Measurements from ENCODE around the gene IGBP1. TPM values are rescaled to one million over a fixed set of nuclear protein-coding genes. Genes with fewer than 3 reads are reported as not detected.

Gene IGBP1
- total RNA-seq, 2 donors from 2014 or later, result 45.0 to 46.5 TPM

DNA sequence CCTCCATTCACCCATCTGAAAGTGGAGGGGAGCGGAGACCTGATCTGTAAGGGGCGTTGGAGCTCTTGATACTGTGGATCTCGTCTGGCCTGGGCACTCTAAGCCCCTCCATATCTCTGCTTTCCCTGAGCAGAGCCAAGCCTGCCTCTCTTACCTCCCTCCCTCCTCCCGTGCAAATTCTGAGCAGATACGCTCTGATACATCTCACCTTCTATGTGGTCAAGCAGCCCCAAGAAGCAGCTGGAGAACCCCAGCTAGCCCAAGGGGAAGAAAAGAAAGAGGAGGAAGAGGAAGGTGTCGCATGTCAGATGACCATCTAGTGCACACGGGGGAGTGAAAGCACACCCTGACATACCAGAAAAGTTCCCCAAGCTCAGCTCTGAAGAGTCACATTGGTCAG, 42.1 kb downstream of the IGBP1 start:
- no peaks in the 10 kb centered on the region for H3K36me3 ChIP-seq (ENCODE audit: control insufficient read depth, insufficient read depth, low read length)
- peaks cover 53% of the 10 kb centered on the region for H3K9me3 Mint-ChIP-seq
- no peaks in the 10 kb centered on the region for H3K36me3 Mint-ChIP-seq (ENCODE audit: low read depth)
- no peak for TF ChIP-seq CTCF (conservative IDR thresholded peaks at IDR 0.05)
- H3K9ac ChIP-seq (ENCODE audit: extremely low read depth, low read length, poor library complexity, severe bottlenecking), result no peak overlapping the region
- peaks cover 14% of the 10 kb centered on the region for H3K4me1 Mint-ChIP-seq
- H3K4me3 ChIP-seq (ENCODE audit: low read length), result no peak overlapping the region
- no peaks in the 10 kb centered on the region for H3K27me3 ChIP-seq (ENCODE audit: control insufficient read depth, insufficient read depth, low read length, poor library complexity, severe bottlenecking)
- no peak overlapping the region for H3K27ac ChIP-seq (ENCODE audit: low read depth, low read length)
- WGBS, 2 experiments (ENCODE audit: insufficient coverage in 1 of 2, insufficient read length in 1 of 2), result 96% methylated on average over 7 of the region's 7 CpGs; no CpG with 5 or more reads in 1 of the 2 experiments
- H3K4me1 ChIP-seq (ENCODE audit: control insufficient read depth, insufficient read depth, low read length), result no peaks in the 10 kb centered on the region
- no peak overlapping the region for H3K27ac Mint-ChIP-seq
- H3K9me3 ChIP-seq (ENCODE audit: control insufficient read depth, low read length), result no peaks in the 10 kb centered on the region
- DNase-seq, result no peak
- no peaks in the 10 kb centered on the region for H3K27me3 Mint-ChIP-seq (ENCODE audit: insufficient read depth)
- H3K4me3 Mint-ChIP-seq, result no peak overlapping the region

DNA sequence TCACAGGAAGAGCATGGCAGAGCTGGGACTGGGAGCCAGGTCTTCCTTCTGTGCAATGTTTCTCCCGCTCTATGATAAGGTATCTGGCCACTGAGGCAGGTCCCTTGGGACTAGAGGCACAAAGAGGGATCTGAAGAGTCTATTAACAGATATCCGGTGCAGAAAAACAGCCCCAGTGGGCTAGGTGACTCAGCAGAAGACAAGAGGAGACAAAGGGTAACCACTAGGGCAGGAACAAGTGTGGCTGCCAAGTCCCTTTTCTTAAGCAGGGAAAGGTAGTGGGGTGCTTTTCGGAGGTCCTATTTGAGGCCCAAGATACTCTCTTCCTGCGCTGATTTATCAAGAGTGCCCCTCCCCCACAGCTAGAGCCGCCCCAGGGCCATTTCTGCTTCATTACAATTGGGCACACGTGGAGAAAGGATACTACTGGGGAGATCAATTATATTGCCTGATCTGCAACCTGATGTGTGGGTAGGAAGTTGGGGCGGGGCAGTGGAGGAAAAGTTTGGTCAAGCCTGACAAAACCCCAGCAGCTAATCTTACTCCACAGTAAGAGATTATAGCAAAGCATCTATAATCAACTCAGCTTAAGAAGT, 43.8 kb downstream of the IGBP1 start, which contains the start of gene DGAT2L6:
DGAT2L6 (plus strand) TSS at position 546 of the 596 bp plus-strand sequence. CDS start 100 bp downstream, outside the sequence.
- H3K4me1 ChIP-seq (ENCODE audit: control insufficient read depth, insufficient read depth, low read length), result no peaks in the 10 kb centered on the region
- H3K27ac ChIP-seq (ENCODE audit: low read depth, low read length), result no peak within 1 kb of the TSS
- WGBS, 2 experiments (ENCODE audit: insufficient coverage in 1 of 2, insufficient read length in 1 of 2), result 70 to 83% methylated on average over 1 to 4 of the region's 7 CpGs
- H3K9ac ChIP-seq (ENCODE audit: extremely low read depth, low read length, poor library complexity, severe bottlenecking), result no peak within 1 kb of the TSS
- Mint-ChIP-seq H3K4me1 (peaks cover 7% of the 10 kb centered on the region), H3K27ac (no peak within 1 kb of the TSS), H3K27me3 (ENCODE audit: insufficient read depth) (peaks cover 6% of the 10 kb centered on the region), H3K9me3 (peaks cover 51% of the 10 kb centered on the region), H3K4me3 (no peak within 1 kb of the TSS), H3K36me3 (ENCODE audit: low read depth) (no peaks in the 10 kb centered on the region)
- TF ChIP-seq CTCF (conservative IDR thresholded peaks at IDR 0.05), result no peak
- H3K4me3 ChIP-seq (ENCODE audit: low read length), result no peak within 1 kb of the TSS
- no peaks in the 10 kb centered on the region for H3K36me3 ChIP-seq (ENCODE audit: control insufficient read depth, insufficient read depth, low read length)
- no peak for DNase-seq
- no peaks in the 10 kb centered on the region for H3K27me3 ChIP-seq (ENCODE audit: control insufficient read depth, insufficient read depth, low read length, poor library complexity, severe bottlenecking)
- H3K9me3 ChIP-seq (ENCODE audit: control insufficient read depth, low read length), result no peaks in the 10 kb centered on the region

GRCh38 chrX:70183091-70183490, 49.8 kb downstream of the IGBP1 start:
- Histone ChIP-seq H3K27ac (ENCODE audit: low read depth, low read length) (no peak overlapping the region), H3K4me1 (ENCODE audit: control insufficient read depth, insufficient read depth, low read length) (no peaks in the 10 kb centered on the region), H3K4me3 (ENCODE audit: low read length) (no peak overlapping the region), H3K9me3 (ENCODE audit: control insufficient read depth, low read length) (no peaks in the 10 kb centered on the region), H3K9ac (ENCODE audit: extremely low read depth, low read length, poor library complexity, severe bottlenecking) (no peak overlapping the region), H3K36me3 (ENCODE audit: control insufficient read depth, insufficient read depth, low read length) (no peaks in the 10 kb centered on the region), H3K27me3 (ENCODE audit: control insufficient read depth, insufficient read depth, low read length, poor library complexity, severe bottlenecking) (no peaks in the 10 kb centered on the region)
- 99% methylated on average over 5 of the region's 5 CpGs; no CpG with 5 or more reads in 1 of the 2 experiments for WGBS, 2 experiments (ENCODE audit: insufficient coverage in 1 of 2, insufficient read length in 1 of 2)
- TF ChIP-seq CTCF (conservative IDR thresholded peaks at IDR 0.05), result no peak
- H3K4me3 Mint-ChIP-seq, result no peak overlapping the region
- no peaks in the 10 kb centered on the region for H3K36me3 Mint-ChIP-seq (ENCODE audit: low read depth)
- DNase-seq, result no peak
- H3K27ac Mint-ChIP-seq, result no peak overlapping the region
- H3K4me1 Mint-ChIP-seq, result peaks cover 2% of the 10 kb centered on the region
- peaks cover 61% of the 10 kb centered on the region for H3K9me3 Mint-ChIP-seq
- peaks cover 6% of the 10 kb centered on the region for H3K27me3 Mint-ChIP-seq (ENCODE audit: insufficient read depth)
